ENCODE results near the gene ZNF638.

The ZNF638 gene

DNA sequence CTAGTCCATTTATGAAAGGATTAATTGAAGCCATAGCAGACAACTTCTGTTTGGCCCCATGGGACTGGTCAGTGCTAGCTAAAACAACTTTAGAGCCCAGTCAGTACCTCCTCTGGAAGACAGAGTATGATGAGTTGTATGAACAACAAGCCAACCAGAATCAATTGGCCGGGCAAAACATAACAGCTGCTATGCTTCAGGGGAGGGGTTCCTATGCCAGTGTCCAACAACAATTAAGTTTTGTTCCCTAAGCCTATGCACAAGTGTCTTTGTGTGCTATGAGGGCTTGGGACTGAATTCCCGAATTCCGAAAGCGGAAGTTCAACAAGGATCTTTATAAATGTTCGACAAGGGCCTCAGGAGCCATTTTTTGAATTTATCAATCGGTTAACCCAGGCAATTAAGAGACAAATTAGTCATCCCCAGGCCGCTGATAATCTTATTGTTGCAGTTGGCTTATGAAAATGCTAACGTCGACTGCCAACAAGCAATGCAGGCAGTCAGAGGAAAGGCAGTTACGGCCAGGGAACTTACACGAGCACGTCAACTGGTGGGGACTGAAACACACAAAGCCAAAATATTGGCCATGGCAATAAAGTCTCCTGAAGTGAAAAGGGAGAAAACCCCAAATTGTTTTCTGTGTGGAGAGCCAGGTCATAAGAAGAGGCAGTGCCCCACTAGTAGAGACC, 57.9 kb downstream of the ZNF638 start:
- no peaks in the 10 kb centered on the region for H3K9me3 ChIP-seq
- TF ChIP-seq, protein P1, sequence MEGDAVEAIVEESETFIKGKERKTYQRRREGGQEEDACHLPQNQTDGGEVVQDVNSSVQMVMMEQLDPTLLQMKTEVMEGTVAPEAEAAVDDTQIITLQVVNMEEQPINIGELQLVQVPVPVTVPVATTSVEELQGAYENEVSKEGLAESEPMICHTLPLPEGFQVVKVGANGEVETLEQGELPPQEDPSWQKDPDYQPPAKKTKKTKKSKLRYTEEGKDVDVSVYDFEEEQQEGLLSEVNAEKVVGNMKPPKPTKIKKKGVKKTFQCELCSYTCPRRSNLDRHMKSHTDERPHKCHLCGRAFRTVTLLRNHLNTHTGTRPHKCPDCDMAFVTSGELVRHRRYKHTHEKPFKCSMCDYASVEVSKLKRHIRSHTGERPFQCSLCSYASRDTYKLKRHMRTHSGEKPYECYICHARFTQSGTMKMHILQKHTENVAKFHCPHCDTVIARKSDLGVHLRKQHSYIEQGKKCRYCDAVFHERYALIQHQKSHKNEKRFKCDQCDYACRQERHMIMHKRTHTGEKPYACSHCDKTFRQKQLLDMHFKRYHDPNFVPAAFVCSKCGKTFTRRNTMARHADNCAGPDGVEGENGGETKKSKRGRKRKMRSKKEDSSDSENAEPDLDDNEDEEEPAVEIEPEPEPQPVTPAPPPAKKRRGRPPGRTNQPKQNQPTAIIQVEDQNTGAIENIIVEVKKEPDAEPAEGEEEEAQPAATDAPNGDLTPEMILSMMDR (IDR thresholded peaks at IDR 0.05): no peak
- no peak overlapping the region for H3K4me3 ChIP-seq
- no peaks in the 10 kb centered on the region for H3K27me3 ChIP-seq
- peaks cover 0 to 8% (median 2%) of the 10 kb centered on the region in 4 donors for H3K4me1 ChIP-seq
- intact Hi-C loops (cut with DNase I; ENCODE audit: low total_unique reads): no loop called here
- peaks cover 41 to 81% (median 47%) of the 10 kb centered on the region in 3 donors for H3K36me3 ChIP-seq
- DNase-seq: no peak
- no peak overlapping the region for H3K27ac ChIP-seq

DNA sequence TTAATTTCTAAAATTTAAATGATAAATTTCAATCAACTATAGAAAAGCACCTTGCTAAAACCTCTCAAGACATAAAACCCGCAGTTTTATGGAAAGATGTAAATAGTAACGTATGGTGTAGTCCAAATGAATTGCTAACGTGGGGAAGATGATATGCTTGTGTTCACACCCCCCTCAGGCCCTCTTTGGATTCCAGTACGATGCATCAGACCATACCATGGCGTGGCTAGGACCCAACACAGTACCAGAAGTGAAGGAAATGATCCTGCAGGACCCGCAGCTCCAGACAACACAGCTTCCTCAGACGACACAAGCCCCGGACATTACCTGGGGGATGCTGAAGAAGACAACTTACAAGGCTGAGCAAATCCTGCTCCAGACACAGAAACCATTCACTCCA, 61.6 kb downstream of the ZNF638 start:
- H3K27ac ChIP-seq: no peak overlapping the region
- intact Hi-C loops (cut with DNase I; ENCODE audit: low total_unique reads): no loop called here
- TF ChIP-seq, protein P1 (IDR thresholded peaks at IDR 0.05): no peak
- no peaks in the 10 kb centered on the region for H3K4me1 ChIP-seq
- H3K4me3 ChIP-seq: no peak overlapping the region
- DNase-seq: no peak
- no peaks in the 10 kb centered on the region for H3K27me3 ChIP-seq
- no peaks in the 10 kb centered on the region for H3K9me3 ChIP-seq
- peaks cover 54 to 89% (median 61%) of the 10 kb centered on the region in 3 donors for H3K36me3 ChIP-seq

DNA sequence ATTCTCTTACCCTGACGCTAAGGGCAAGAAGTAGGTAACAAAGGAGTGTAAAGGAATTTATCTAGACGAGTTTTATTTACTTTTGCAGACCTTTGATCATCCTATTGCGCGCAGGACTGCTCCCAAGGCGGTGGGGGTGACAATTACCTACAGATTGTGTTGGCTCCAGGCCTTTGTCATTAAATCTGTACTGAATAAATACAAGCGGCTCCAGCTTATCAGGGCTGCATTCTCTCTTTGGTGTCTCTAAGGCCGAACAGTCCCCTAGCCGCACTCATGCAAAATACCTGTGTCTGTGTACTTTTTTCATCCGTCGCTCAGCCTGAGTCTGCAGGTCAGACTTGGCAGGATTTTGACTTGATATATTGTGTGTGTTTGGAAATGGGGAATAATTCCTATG, 63.9 kb downstream of the ZNF638 start:
- H3K27me3 ChIP-seq: no peaks in the 10 kb centered on the region
- intact Hi-C loops (cut with DNase I; ENCODE audit: low total_unique reads): no loop called here
- peaks cover 40 to 88% (median 55%) of the 10 kb centered on the region in 3 donors for H3K36me3 ChIP-seq
- no peak overlapping the region for H3K27ac ChIP-seq
- H3K4me1 ChIP-seq: no peaks in the 10 kb centered on the region
- TF ChIP-seq, protein P1 (IDR thresholded peaks at IDR 0.05): no peak
- no peaks in the 10 kb centered on the region for H3K9me3 ChIP-seq
- DNase-seq: no peak
- H3K4me3 ChIP-seq: no peak overlapping the region

DNA sequence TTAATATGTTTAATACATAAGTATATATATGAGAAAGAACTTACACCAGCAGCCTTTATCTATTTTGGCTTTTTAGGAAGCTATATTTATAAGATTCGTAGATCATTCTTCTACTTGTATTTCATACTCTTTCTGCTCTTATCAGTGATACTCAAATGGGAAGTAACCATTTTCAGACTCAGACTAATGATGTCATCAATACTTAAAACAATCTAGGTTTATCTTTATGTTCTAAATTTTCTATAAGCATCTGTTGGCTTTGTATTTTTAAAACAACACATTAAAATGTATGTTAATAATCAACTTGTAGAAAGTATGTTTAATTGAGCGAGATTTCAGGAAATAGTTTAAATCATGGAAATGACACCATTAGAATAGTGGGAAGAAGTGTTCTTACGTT, 70.8 kb downstream of the ZNF638 start:
- intact Hi-C loops (cut with DNase I; ENCODE audit: low total_unique reads): no loop called here
- DNase-seq: no peak
- no peak overlapping the region for H3K27ac ChIP-seq
- H3K4me3 ChIP-seq: no peak overlapping the region
- H3K27me3 ChIP-seq: no peaks in the 10 kb centered on the region
- H3K36me3 ChIP-seq: peaks cover 44 to 87% (median 64%) of the 10 kb centered on the region in 3 donors
- TF ChIP-seq, protein P1 (IDR thresholded peaks at IDR 0.05): no peak
- H3K9me3 ChIP-seq: no peaks in the 10 kb centered on the region
- no peaks in the 10 kb centered on the region for H3K4me1 ChIP-seq

DNA sequence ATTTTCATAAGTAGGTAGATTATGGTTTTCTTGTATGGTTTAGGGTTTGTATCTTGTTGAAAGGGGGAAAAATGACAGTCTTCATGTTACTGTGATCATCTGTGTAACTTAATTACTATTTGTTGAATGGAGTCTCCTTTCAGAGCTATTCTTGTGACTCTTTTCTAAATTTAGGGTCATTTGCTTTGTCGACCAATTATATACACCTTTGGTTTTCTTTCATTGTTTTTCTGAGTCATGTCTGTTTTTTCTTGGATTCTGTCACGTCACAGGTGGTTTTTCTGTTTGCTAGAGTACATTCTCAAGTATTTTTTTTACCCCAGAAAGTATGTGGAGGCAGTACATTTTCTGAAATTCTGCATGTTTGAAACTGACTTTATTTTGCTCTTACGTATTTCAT, 78.0 kb downstream of the ZNF638 start:
- Histone ChIP-seq H3K4me3 (no peak overlapping the region), H3K27ac (no peak overlapping the region), H3K9me3 (no peaks in the 10 kb centered on the region), H3K27me3 (no peaks in the 10 kb centered on the region), H3K4me1 (no peaks in the 10 kb centered on the region), H3K36me3 (peaks cover 38 to 54% (median 38%) of the 10 kb centered on the region in 3 donors)
- intact Hi-C loops (cut with DNase I; ENCODE audit: low total_unique reads): no loop called here
- TF ChIP-seq, protein P1 (IDR thresholded peaks at IDR 0.05): no peak
- DNase-seq: no peak
